Epidermal melanocyte (primary cell): Measurements from ENCODE around the gene TBX19.
"Not testable (repeated sequence)": the region's sequence is repeated elsewhere in the genome, so short reads cannot be mapped to it uniquely, and the experiment has no call there.

Experiments
- DNase-seq: peaks from one replicate; pipeline ENCODE4 v3.0.0; 2011; ENCODE audit warnings: low spot score; ENCODE audit not compliant: insufficient read length

The TBX19 gene

GRCh38 chr1:168354335-168355269 lies 73.9 kb downstream of the TBX19 start:
- DNase-seq, result not testable (repeated sequence)

- no peak for DNase-seq
Observed at GRCh38 chr1:168360151-168361021, 79.7 kb downstream of the TBX19 start.

GRCh38 chr1:168361252-168361651 lies 80.6 kb downstream of the TBX19 start:
- DNase-seq, result no peak

GRCh38 chr1:168362991-168363390 lies 82.3 kb downstream of the TBX19 start:
- DNase-seq, result no peak
